Esophagus squamous epithelium (tissue), 4 donors: ENCODE results near the gene KNCN.

Experiments used
- POLR2A ChIP-seq, 4 donors: fragments of 450-650 bp; IDR thresholded peaks; one replicate each; pipeline ENCODE4 v1.6.1; 2017; ENCODE audit warnings: antibody characterized with exemption in 4 of 4, mild to moderate bottlenecking in 4 of 4, moderate library complexity in 3 of 4
- TF ChIP-seq, protein P1 (sequence below), 6 experiments: fragments of 450-650 bp in 4 of 6; fragments of 200-600 bp in 2 of 6; sonication (generic) in 2 of 6; IDR thresholded peaks; one replicate each; pipeline ENCODE4 v1.5.1; 2016 to 2019; ENCODE audit warnings: antibody characterized with exemption in 6 of 6, mild to moderate bottlenecking in 4 of 6, moderate library complexity in 4 of 6

DNA sequence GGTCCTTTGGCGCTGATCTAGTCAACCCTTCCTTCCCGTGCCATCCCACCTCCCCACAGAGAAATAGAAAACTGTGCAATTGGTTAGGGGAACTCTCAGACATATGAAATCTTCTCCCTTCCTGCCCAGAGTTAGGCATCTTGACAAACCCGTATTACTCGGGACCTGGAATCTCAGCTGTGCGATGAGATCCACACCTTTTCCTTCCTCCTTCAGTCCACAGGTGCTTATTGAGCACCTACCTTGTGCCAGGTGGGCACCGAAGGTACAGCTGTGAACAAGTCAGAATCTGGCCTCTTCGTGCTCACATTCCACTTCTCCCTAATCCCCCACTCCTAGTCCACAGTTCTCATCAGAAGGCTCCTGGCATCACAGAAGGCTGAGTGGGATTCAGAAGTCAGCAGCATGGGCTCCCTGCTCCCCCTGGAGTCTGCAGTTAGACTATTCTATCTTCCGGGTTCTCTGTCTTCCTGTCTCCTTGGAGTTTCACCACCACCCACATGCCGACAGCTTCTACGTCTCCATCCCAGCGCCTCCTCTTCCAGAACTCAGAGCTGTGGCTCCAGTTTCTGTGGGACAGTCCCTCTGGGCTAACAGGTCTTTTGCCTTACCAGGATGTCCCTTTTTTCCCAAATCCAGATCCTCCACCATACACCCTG lies 23.0 kb downstream of the KNCN start:
- TF ChIP-seq, protein P1, sequence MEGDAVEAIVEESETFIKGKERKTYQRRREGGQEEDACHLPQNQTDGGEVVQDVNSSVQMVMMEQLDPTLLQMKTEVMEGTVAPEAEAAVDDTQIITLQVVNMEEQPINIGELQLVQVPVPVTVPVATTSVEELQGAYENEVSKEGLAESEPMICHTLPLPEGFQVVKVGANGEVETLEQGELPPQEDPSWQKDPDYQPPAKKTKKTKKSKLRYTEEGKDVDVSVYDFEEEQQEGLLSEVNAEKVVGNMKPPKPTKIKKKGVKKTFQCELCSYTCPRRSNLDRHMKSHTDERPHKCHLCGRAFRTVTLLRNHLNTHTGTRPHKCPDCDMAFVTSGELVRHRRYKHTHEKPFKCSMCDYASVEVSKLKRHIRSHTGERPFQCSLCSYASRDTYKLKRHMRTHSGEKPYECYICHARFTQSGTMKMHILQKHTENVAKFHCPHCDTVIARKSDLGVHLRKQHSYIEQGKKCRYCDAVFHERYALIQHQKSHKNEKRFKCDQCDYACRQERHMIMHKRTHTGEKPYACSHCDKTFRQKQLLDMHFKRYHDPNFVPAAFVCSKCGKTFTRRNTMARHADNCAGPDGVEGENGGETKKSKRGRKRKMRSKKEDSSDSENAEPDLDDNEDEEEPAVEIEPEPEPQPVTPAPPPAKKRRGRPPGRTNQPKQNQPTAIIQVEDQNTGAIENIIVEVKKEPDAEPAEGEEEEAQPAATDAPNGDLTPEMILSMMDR (IDR thresholded peaks at IDR 0.05), result peak in 1 of 6 experiments; percentile 21
- TF ChIP-seq POLR2A (IDR thresholded peaks at IDR 0.05), result no peak
